ENCODE measurements around the gene SLITRK3.

Gene SLITRK3

GRCh38 chr3:165196577-165197480 is 645 bp upstream of the SLITRK3 start:
- H3K4me3 Mint-ChIP-seq, result no peak overlapping the region
- no peaks in the 10 kb centered on the region for H3K9me3 Mint-ChIP-seq

GRCh38 chr3:165195241-165195639 is 944 bp downstream of the SLITRK3 start:
- Mint-ChIP-seq H3K4me3 (no peak overlapping the region), H3K4me1 (peaks cover 5% of the 10 kb centered on the region), H3K27ac (peak overlapping the region; percentile 79), H3K27me3 (peaks cover 54% of the 10 kb centered on the region), H3K9me3 (no peaks in the 10 kb centered on the region), H3K36me3 (peaks cover 3% of the 10 kb centered on the region)
- CTCF ChIA-PET, result no interaction called here
- no peak for DNase-seq

More at GRCh38 chr3:165196577-165197480, 645 bp upstream of the SLITRK3 start:
- CTCF ChIA-PET, result interaction anchor here (0.7 to 1.7 kb wide), 2 partner anchors 10 to 1518 kb away, joined by 3 read pairs; no protein-coding TSS in a partner anchor
- DNase-seq, result no peak
- H3K27ac Mint-ChIP-seq, result no peak overlapping the region
- peaks cover 3% of the 10 kb centered on the region for H3K36me3 Mint-ChIP-seq
- peaks cover 5% of the 10 kb centered on the region for H3K4me1 Mint-ChIP-seq
- H3K27me3 Mint-ChIP-seq, result peaks cover 54% of the 10 kb centered on the region

GRCh38 chr3:165194511-165195240 is 1.5 kb downstream of the SLITRK3 start:
- Mint-ChIP-seq H3K36me3 (peaks cover 3% of the 10 kb centered on the region), H3K4me1 (peaks cover 5% of the 10 kb centered on the region), H3K9me3 (no peaks in the 10 kb centered on the region), H3K27me3 (peaks cover 54% of the 10 kb centered on the region), H3K4me3 (no peak overlapping the region), H3K27ac (peak overlapping the region; percentile 79)
- DNase-seq, result no peak
- CTCF ChIA-PET, result no interaction called here

- DNase-seq, result no peak
- Mint-ChIP-seq H3K27me3 (peaks cover 54% of the 10 kb centered on the region), H3K36me3 (peaks cover 3% of the 10 kb centered on the region), H3K27ac (no peak overlapping the region), H3K9me3 (no peaks in the 10 kb centered on the region), H3K4me1 (peaks cover 5% of the 10 kb centered on the region), H3K4me3 (no peak overlapping the region)
- CTCF ChIA-PET, result no interaction called here
Observed at GRCh38 chr3:165193366-165194254, 2.6 kb downstream of the SLITRK3 start.

GRCh38 chr3:165192610-165193192 is 3.5 kb downstream of the SLITRK3 start:
- DNase-seq, result no peak
- peaks cover 3% of the 10 kb centered on the region for H3K36me3 Mint-ChIP-seq
- CTCF ChIA-PET, result no interaction called here
- peaks cover 5% of the 10 kb centered on the region for H3K4me1 Mint-ChIP-seq
- H3K4me3 Mint-ChIP-seq, result no peak overlapping the region
- no peak overlapping the region for H3K27ac Mint-ChIP-seq
- no peaks in the 10 kb centered on the region for H3K9me3 Mint-ChIP-seq
- H3K27me3 Mint-ChIP-seq, result peaks cover 51% of the 10 kb centered on the region

GRCh38 chr3:165191491-165191890 is 4.7 kb downstream of the SLITRK3 start:
- Mint-ChIP-seq H3K4me3 (no peak overlapping the region), H3K36me3 (peaks cover 1% of the 10 kb centered on the region), H3K9me3 (no peaks in the 10 kb centered on the region), H3K4me1 (peaks cover 5% of the 10 kb centered on the region), H3K27ac (no peak overlapping the region), H3K27me3 (peaks cover 40% of the 10 kb centered on the region)
- no peak for DNase-seq
- CTCF ChIA-PET, result interaction anchor here (1.5 kb wide), 1 partner anchor 15 kb away, joined by 6 read pairs; no protein-coding TSS in a partner anchor

- H3K27me3 Mint-ChIP-seq, result peaks cover 12% of the 10 kb centered on the region
- H3K9me3 Mint-ChIP-seq, result no peaks in the 10 kb centered on the region
- no peaks in the 10 kb centered on the region for H3K4me1 Mint-ChIP-seq
- H3K4me3 Mint-ChIP-seq, result no peak overlapping the region
- CTCF ChIA-PET, result no interaction called here
- H3K36me3 Mint-ChIP-seq, result peaks cover 1% of the 10 kb centered on the region
- no peak for DNase-seq
- no peak overlapping the region for H3K27ac Mint-ChIP-seq
Observed at GRCh38 chr3:165188452-165188851, 7.7 kb downstream of the SLITRK3 start.

GRCh38 chr3:165185707-165186327 is 10.4 kb downstream of the SLITRK3 start:
- Mint-ChIP-seq H3K27me3 (no peaks in the 10 kb centered on the region), H3K36me3 (no peaks in the 10 kb centered on the region), H3K4me1 (no peaks in the 10 kb centered on the region), H3K9me3 (no peaks in the 10 kb centered on the region), H3K4me3 (no peak overlapping the region), H3K27ac (no peak overlapping the region)
- CTCF ChIA-PET, result no interaction called here
- DNase-seq, result peak; percentile 37

GRCh38 chr3:165181556-165181955 is 14.6 kb downstream of the SLITRK3 start:
- DNase-seq, result no peak
- CTCF ChIA-PET, result no interaction called here
- Mint-ChIP-seq H3K27me3 (no peaks in the 10 kb centered on the region), H3K9me3 (no peaks in the 10 kb centered on the region), H3K27ac (no peak overlapping the region), H3K4me1 (no peaks in the 10 kb centered on the region), H3K4me3 (no peak overlapping the region), H3K36me3 (no peaks in the 10 kb centered on the region)

- Mint-ChIP-seq H3K9me3 (peaks cover 3% of the 10 kb centered on the region), H3K4me3 (no peak overlapping the region), H3K4me1 (no peaks in the 10 kb centered on the region), H3K36me3 (no peaks in the 10 kb centered on the region), H3K27me3 (no peaks in the 10 kb centered on the region), H3K27ac (no peak overlapping the region)
- CTCF ChIA-PET, result no interaction called here
- no peak for DNase-seq
Observed at GRCh38 chr3:165170236-165170635, 25.9 kb downstream of the SLITRK3 start.

GRCh38 chr3:165169368-165169767 is 26.8 kb downstream of the SLITRK3 start:
- Mint-ChIP-seq H3K27me3 (no peaks in the 10 kb centered on the region), H3K9me3 (peaks cover 3% of the 10 kb centered on the region), H3K36me3 (no peaks in the 10 kb centered on the region), H3K4me3 (no peak overlapping the region), H3K4me1 (no peaks in the 10 kb centered on the region), H3K27ac (no peak overlapping the region)
- no peak for DNase-seq
- CTCF ChIA-PET, result no interaction called here

GRCh38 chr3:165162883-165163282 is 33.3 kb downstream of the SLITRK3 start:
- Mint-ChIP-seq H3K9me3 (peaks cover 3% of the 10 kb centered on the region), H3K4me3 (no peak overlapping the region), H3K4me1 (no peaks in the 10 kb centered on the region), H3K36me3 (no peaks in the 10 kb centered on the region), H3K27ac (no peak overlapping the region), H3K27me3 (no peaks in the 10 kb centered on the region)
- no peak for DNase-seq
- CTCF ChIA-PET, result no interaction called here

- DNase-seq, result no peak
- H3K27ac Mint-ChIP-seq, result no peak overlapping the region
- no peaks in the 10 kb centered on the region for H3K36me3 Mint-ChIP-seq
- H3K4me1 Mint-ChIP-seq, result no peaks in the 10 kb centered on the region
- H3K4me3 Mint-ChIP-seq, result no peak overlapping the region
- H3K9me3 Mint-ChIP-seq, result no peaks in the 10 kb centered on the region
- CTCF ChIA-PET, result no interaction called here
- H3K27me3 Mint-ChIP-seq, result no peaks in the 10 kb centered on the region
Observed at GRCh38 chr3:165159760-165160421, 36.3 kb downstream of the SLITRK3 start.
